ENCODE measurements around the gene ADH7. TPM values are rescaled to one million over a fixed set of nuclear protein-coding genes. Genes with fewer than 3 reads are reported as not detected.
A peak's percentile ranks its signal among the peaks of the same experiment; 100 is the strongest.

ADH7 gene
- total and polyA plus RNA-seq, 2 of the 4 experiments (the other 2 are of a cell fraction), result not detected

DNA sequence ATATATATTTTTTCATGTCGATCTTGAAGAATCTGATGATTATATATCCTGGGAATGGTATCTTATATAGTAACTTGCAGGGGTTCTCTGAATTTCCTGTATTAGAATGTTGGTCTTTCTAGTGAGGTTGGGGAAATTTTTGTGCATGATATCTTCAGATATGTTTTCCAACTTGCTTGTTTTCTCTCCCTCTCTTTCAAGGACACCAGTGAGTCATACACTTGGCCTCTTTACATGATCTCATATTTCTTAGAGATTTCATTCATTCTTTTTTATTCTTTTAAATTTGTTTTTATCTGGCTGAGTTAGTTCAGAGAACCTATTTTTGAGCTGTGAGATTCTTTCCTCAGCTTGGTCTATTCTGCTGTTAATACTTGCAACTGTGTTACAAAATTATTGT, 48.5 kb upstream of the ADH7 start:
- no peak for TF ChIP-seq POLR2A (IDR thresholded peaks at IDR 0.05; ENCODE audit: low read depth, low read length)
- no peak for TF ChIP-seq CHD1 (IDR thresholded peaks at IDR 0.05; ENCODE audit: low read depth, low read length)
- no peak for TF ChIP-seq ELK1 (IDR thresholded peaks at IDR 0.05; ENCODE audit: borderline replicate concordance, low read depth, low read length)
- TF ChIP-seq RAD21 (IDR thresholded peaks at IDR 0.05; ENCODE audit: low read length), result no peak
- TF ChIP-seq RCOR1 (IDR thresholded peaks at IDR 0.05; ENCODE audit: insufficient replicate concordance, low read length), result no peak
- no peak for TF ChIP-seq MXI1 (IDR thresholded peaks at IDR 0.05; ENCODE audit: borderline replicate concordance, low read depth, low read length)
- no peak for TF ChIP-seq MAFK (IDR thresholded peaks at IDR 0.05; ENCODE audit: low read depth, low read length)
- no peak for TF ChIP-seq SMC3 (IDR thresholded peaks at IDR 0.05; ENCODE audit: low read depth, low read length)
- no peak for TF ChIP-seq CEBPB (IDR thresholded peaks at IDR 0.05; ENCODE audit: low read depth, low read length)
- TF ChIP-seq MAZ (IDR thresholded peaks at IDR 0.05; ENCODE audit: borderline replicate concordance, low read depth, low read length), result no peak
- no peak for TF ChIP-seq RFX5 (IDR thresholded peaks at IDR 0.05; ENCODE audit: low read depth, low read length)
- no peak for TF ChIP-seq BHLHE40 (IDR thresholded peaks at IDR 0.05; ENCODE audit: low read depth, low read length)
- TF ChIP-seq FOS (IDR thresholded peaks at IDR 0.05; ENCODE audit: low read depth, low read length), result no peak
- no peak for TF ChIP-seq NFE2L2 (IDR thresholded peaks at IDR 0.05; ENCODE audit: low read depth, low read length)
- no peaks in the 10 kb centered on the region for H3K9me1 ChIP-seq (ENCODE audit: insufficient read depth, low read length)
- H3K9ac ChIP-seq (ENCODE audit: low read depth, low read length), result no peak overlapping the region
- no peaks in the 10 kb centered on the region for H3K79me1 ChIP-seq (ENCODE audit: low read depth in 1 of 2, low read length in 2 of 2)
- H4K20me1 ChIP-seq (ENCODE audit: insufficient read depth, low read length), result no peaks in the 10 kb centered on the region
- intact Hi-C loops (cut with micrococcal nuclease) (no loop called here), in situ Hi-C loops (cut with MboI; ENCODE audit: low sequenced_read_pairs) (no loop called here), dilution Hi-C loops (cut with HindIII; ENCODE audit: low sequenced_read_pairs, unreplicated experiment) (no loop called here)
- H3K9me3 ChIP-seq (ENCODE audit: control insufficient read depth, insufficient read depth, low read length), result peaks cover 4% of the 10 kb centered on the region; the same call in 1 of the 2 replicates
- H2BK120ac ChIP-seq (ENCODE audit: low read depth, low read length), result no peak overlapping the region
- H3K18ac ChIP-seq (ENCODE audit: low read depth, low read length), result no peak overlapping the region
- no peak overlapping the region for H2AK9ac ChIP-seq (replicated peaks; ENCODE audit: low read depth, low read length, poor library complexity)
- no peak overlapping the region for H4K91ac ChIP-seq (ENCODE audit: insufficient read depth, low read depth, low read length)
- no TSS peak for BruUV-seq (replicated peaks)
- no peak overlapping the region for H4K5ac ChIP-seq (ENCODE audit: low read depth, low read length)
- no peak overlapping the region for H4K8ac ChIP-seq (ENCODE audit: low read depth in 2 of 2, low read length in 2 of 2)
- DNase-seq (peak; percentile 26), ATAC-seq (ENCODE audit: low read depth) (no peak; the same call in 1 of the 2 replicates)
- no peak overlapping the region for H2AFZ ChIP-seq (replicated peaks; ENCODE audit: low read length, poor library complexity)
- no peak overlapping the region for H3K4ac ChIP-seq (ENCODE audit: low read depth, low read length)
- H3K36me3 ChIP-seq (ENCODE audit: control insufficient read depth, insufficient read depth, low read length), result no peaks in the 10 kb centered on the region
- H2BK20ac ChIP-seq (ENCODE audit: low read depth, low read length), result no peak overlapping the region
- no CpG with 5 or more reads among the region's 1 CpG for WGBS, 2 experiments (ENCODE audit: extremely low coverage in 2 of 2, insufficient read length in 1 of 2)
- H2BK15ac ChIP-seq (ENCODE audit: low read depth, low read length), result no peak overlapping the region
- H3K4me1 ChIP-seq (ENCODE audit: control insufficient read depth, insufficient read depth, low read length), result no peaks in the 10 kb centered on the region
- ChIA-PET POLR2A (ENCODE audit: unreplicated experiment) (no interaction called here), CTCF (interaction anchor here (0.5 kb wide), 1 partner anchor 243 kb away, joined by 4 read pairs; no protein-coding TSS in a partner anchor)
- no peak overlapping the region for H3K4me2 ChIP-seq (ENCODE audit: low read depth, low read length)
- no peaks in the 10 kb centered on the region for H3K27me3 ChIP-seq (ENCODE audit: control insufficient read depth, insufficient read depth, low read length)
- no peak overlapping the region for H2AK5ac ChIP-seq (ENCODE audit: low read depth, low read length)
- no peak overlapping the region for H3K56ac ChIP-seq (ENCODE audit: extremely low read depth, insufficient read depth, low read length)
- no peak overlapping the region for H2BK5ac ChIP-seq (ENCODE audit: low read depth, low read length, poor library complexity, severe bottlenecking)
- H3K27ac ChIP-seq (ENCODE audit: insufficient read depth, low read length), result no peak overlapping the region
- no peak overlapping the region for H3K23ac ChIP-seq (ENCODE audit: low read depth, low read length)
- no peak overlapping the region for H3K14ac ChIP-seq (replicated peaks; ENCODE audit: low read depth, low read length)
- H3K4me3 ChIP-seq (ENCODE audit: insufficient read depth, low read depth, low read length), result no peak overlapping the region
